HPDE6-E6E7 (cell line): ENCODE data around the gene EIF5A.
A peak's percentile ranks its signal among the peaks of the same experiment; 100 is the strongest.

ENCODE experiments used
- DNase-seq: peaks from one replicate; pipeline ENCODE4 v3.0.0; 2011; ENCODE audit warnings: missing footprints; ENCODE audit errors: extremely low spot score

Gene EIF5A

DNA sequence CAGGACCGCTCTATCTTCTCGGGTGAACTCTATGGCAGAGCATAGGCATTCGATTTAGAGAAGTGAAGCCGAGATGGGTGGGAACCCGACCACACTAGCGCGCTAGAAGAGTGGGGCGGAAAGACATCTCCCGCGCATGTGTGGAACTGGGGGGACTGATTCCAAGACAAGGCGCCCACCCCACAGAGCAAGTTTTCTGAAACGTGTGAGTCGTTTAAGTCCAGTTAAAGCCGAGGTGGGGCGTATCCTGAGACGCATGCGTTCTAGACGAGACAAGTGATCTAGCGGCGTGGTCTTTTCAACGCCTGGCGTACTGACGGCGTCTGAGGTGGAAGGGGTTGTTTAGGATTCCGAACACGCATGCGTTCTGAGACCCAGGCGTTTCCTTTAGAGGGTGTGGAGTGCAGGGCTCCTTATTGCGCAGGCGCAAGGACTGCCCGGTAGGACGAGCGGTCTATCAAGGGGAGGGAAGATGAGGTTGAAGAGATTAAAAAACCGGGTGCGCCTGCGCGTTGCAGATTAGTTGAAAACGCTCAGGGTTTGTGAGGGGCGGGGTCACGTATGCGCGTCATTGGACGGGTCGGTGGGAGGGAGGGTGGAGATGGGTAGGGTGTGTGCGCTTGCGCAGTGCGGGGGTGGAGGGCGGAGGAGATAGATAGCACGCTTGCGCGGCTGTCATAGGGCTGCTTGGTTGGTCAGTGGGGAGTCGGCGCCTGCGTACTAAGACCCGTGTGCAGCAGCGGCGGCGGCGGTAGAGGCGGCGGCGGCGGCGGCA lies at the start of gene EIF5A:
EIF5A (plus strand) TSS at position 718 of the 775 bp plus-strand sequence. CDS start 2,008 bp downstream, outside the sequence.
- peak; percentile 99 for DNase-seq

DNA sequence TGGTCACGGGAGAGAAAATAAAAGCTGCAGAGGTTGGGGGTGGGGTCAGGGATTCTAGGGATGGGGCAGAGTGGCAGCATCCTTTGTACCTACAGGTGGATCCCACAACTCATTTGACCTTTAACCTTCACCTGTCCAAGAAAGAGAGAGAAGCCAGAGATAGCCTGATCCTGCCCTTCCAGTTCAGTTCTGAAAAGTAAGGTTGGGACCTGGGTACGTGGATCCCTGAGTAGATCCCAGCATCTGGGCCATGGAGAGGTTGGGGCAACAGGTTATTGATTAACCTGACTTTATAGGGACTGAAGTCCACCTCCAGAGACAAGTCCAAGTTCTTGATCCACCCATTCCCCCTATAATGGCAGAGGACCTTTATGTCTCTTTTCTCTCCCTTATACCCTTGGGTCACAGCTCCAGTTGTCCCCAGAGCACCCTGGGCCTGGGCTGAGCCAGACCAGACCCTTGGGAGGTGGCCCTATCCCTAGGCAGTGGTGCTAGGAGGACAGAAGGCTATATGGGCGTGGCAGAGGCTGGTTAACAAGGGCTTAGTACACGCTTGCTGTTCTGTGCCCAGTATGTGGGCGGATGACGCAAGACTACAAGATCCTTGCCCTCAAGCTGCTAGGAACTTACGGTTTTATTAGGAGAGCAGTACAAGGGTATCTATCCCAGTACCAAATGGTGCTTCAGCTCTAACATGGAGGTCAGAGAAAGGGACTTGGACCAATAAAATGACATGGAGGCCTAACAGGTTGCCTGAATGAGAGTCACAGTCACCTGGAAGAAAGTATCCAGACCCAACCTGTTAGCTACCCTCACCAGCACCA lies 48.5 kb upstream of the EIF5A start:
- no peak for DNase-seq

DNA sequence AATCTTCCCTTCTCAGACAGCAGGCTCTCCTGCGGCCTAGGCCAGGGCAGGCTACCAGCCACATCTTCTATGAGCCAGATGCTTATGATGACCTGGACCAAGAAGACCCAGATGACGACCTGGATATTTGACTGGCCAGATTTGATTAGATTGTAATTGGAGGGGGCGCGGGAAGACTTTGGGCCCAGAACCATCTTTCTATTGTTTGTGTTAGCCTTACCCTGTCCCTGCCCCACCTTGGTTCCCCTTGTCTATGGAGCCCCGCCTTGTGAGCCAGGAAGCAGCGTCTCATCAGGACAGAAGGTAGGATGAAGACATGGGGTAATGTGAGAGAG lies 47.9 kb upstream of the EIF5A start:
- no peak for DNase-seq

GRCh38 chr17:7260151-7260550 lies 47.3 kb upstream of the EIF5A start:
- DNase-seq, result no peak

DNA sequence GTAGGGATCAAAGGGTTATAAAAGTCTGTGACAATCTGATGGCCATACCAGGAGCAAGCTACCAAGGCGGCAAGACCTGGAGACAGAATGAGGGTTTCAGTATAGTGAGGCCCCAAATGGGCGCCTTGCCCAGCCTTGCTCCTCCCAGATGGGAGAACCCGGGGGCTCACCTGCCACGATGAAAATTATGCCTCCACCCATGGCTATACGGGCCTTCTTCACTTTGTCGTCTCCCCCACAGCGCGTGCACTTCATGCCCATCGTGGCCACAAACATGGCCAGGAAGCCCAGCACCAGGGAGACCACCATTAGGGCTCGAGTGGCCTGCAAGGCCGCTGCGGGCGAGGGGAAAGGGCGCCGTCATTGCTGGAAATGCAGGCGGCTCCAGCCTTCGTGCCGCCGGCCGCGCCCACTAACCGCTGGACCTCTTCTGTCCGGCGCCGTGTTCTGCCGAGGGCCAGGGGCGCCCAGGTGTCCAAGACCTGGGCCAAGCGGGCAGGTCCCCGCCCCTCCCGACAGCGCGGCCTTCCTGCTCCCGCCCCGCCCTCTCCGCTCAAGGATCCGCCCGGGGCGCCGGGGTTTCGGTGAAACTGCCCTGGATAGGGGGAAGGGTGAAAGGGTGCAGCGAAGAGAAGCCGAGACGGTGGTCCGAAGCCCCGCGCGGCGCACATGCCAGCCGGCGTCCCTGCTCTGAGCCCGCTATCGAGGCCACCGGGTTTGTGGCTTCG lies 46.6 kb upstream of the EIF5A start:
- no peak for DNase-seq

DNA sequence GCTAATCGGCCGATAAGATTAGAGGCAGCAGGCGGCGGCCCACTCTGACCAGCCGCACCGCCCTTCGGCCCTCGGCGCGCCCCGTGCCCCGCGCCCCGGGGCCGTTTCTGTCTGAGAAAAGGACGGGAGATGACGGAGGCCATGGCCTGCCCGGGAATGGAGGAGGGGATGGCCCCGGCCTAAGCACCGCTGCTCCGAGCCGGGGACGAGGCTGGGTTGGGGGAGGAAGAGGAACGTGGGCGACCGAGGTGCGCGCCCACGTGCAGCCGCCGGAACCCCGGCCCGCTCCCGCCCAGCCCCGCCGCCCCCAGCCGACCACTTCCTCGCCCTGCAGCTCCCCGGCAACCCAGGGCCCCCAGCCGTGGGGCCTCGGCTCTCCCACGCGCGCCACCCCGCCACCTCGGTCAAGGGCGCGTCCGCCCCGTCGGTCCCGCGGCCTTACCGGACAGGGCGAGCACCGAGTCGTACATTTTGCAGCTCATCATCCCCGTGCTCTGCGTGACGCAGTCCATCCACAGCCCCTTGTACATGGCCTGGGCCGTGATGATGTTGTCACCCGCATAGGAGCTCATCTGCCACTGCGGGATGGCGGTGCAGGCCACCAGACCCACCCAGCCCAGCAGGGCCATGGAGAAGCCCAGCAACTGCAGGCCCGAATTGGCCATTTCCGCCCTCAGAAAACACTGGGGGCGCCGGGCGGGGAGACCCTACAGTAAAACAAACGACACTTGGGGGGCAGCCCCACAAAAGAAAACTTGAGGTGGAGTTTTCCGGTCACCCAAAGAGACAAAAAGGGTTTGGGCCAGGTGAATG lies 45.8 kb upstream of the EIF5A start:
- DNase-seq, result no peak

DNA sequence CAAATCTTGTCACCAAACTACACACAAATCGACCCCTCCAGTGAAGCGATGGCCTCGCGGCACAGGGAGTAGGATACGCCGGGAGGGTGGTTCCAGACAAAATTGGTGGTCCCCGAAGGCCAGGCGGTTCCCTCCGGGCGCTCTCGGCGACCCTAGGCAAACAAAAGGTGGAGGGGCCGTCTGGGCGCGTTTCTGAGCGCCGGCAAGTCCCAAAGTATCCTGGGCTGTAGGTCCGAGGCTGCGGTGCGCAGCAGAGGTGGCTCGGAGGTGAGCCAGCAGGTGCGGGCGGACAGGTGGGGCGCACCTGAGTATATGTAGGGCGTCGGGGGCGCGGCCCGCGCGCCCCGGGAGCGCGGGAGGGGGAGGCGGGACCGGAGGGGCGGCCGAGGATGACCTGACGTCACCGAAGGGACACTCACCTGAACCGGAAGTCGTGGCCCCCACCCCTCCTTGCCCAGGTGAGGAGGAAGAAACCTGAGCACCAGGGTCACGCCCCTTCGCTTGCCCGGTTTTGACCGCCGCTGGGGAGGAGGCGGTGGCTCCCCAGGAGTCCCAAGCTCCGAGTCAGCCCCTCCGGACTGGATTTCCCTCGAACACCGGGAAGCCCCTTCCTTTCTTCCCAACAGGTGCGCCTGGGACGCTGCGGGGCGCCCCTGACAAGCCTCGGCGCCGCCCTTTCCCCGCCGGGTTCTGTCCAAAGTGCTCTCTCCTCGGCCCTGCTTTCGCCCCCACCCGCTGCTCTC lies 45.1 kb upstream of the EIF5A start, which contains the start of gene CLDN7:
CLDN7 (minus strand) TSS at position 287 of the 743 bp plus-strand sequence. CDS start 435 bp downstream, outside the sequence.
- peak; percentile 90 for DNase-seq

DNA sequence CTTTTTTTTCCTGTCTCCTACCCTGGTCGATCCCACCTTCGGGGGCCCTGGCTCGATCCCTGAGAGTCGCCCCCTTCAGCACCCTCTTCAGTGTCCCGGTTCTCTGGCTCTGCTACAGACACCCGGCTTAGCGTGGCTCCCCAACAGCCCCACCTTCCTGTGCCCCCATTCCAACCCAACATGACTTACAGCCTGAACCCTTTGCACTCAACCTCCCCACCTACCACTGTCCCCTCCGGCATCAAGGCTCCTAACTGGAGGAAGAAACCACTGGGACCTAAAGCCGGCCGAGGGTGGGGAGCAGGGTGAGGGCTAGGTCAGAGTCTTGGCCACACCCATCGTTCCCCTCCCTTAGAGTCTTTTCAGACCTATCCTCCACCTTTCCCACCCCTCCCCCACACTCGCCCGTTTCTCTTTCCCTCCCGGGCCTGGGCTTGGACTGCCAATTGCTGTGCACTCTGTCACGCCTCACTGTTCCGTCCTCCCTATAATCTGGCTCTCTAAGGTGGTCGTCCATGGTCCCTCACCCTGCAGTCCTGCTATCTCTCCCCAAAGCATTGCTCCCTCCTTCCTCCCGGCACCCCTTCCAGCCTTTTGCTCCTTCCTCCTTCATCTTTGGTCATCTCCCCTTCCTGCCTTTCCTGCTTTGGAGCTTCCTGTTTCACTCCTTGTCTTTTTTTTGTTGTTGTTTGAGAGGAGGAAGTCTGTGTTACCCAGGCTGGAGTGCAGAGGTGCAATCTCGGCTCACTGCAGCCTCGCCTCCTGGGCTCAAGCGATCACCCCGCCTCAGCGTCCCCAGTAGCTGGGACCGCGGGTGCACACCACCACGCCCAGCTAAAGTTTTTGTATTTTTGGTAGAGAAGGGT lies 44.3 kb upstream of the EIF5A start:
- DNase-seq, result peak; percentile 79

GRCh38 chr17:7263801-7264078 lies 43.7 kb upstream of the EIF5A start:
- no peak for DNase-seq

- no peak for DNase-seq
Measured at GRCh38 chr17:7266784-7267183, 40.6 kb upstream of the EIF5A start.

DNA sequence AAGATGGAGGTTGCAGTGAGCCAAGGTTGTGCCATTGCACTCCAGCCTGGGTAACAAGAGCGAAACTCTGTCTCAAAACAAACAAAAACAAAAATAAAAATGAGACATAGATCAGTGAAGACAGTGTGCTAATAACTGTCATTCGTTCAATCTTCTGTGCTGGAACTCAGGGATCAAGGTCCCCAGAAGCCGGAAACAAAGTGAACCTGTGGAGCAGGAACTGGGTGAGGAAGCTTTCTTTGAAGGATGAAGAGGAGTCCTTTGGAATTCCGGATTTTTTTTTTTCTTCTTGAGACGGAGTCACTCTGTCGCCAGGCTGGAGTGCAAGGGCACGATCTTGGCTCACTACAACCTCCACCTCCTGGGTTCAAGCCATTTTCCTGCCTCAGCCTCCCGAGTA lies 28.0 kb upstream of the EIF5A start:
- no peak for DNase-seq

GRCh38 chr17:7280519-7281073 lies 26.8 kb upstream of the EIF5A start:
- DNase-seq, result peak; percentile 84

- DNase-seq, result peak; percentile 93
Measured at GRCh38 chr17:7281074-7281952, 26.1 kb upstream of the EIF5A start, which contains the start of gene SLC2A4. SLC2A4 (plus strand) TSS chr17:7281718; CDS start chr17:7281935, 217 bp downstream.

DNA sequence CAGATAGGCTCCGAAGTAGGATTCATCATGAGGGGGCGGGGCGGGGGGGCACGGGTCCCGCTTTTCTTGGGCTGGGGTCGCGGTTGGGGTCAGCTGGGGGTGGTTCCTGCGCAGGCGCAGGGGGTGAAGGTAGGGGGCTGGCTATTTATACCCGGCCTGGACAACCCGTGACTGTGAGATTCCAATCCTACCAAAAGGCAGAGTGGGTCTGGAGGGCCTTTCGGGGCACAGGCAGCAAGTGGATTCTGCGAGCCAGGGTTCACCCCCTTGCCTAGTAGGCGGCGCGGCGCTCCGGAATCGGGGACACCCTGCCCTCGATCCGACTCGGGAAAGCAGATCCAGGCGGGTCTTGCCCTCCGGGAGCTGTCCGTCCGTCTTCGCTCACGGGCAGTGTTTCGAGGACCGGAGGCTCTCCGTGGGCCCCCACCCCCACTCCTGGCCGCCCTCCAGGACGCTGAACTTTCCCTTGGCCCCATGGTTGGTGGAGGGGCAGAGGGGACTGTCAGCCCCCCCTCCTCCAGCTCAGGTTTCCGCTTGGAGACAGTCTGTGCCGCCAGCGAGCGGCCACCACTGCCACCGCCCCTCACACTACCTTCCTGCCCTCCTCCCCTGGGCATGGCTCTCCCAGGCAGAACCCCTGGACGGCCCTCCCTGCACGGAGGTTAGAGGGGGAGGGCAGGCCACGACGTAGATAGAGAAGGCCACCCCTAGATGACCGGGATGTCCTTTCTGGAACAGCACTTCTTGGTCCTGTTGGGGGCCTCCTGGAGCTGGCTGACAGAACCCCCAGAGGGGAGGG lies 25.3 kb upstream of the EIF5A start:
- no peak for DNase-seq

DNA sequence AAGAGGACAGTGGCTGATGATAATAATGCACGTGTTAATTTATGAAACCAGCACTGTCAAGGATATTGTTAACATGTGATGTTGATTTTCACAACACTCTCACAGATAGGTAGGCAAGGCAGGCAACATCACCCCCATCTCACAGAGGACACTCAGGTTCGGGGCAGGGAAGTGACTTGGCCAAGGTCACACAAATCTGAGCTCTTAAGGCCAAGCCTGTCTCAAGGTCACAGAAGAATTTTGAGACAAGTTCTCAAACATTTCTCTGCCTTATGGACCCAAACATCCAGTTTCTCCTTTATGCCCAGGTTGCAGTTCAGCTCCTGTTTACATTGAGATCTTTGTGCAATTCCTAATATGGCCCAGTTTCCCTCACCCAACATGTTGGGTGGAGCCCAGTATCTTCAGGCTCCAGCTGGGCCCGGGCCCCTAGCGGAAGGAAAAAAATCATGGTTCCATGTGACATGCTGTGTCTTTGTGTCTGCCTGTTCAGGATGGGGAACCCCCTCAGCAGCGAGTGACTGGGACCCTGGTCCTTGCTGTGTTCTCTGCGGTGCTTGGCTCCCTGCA lies 24.6 kb upstream of the EIF5A start:
- DNase-seq, result no peak

DNA sequence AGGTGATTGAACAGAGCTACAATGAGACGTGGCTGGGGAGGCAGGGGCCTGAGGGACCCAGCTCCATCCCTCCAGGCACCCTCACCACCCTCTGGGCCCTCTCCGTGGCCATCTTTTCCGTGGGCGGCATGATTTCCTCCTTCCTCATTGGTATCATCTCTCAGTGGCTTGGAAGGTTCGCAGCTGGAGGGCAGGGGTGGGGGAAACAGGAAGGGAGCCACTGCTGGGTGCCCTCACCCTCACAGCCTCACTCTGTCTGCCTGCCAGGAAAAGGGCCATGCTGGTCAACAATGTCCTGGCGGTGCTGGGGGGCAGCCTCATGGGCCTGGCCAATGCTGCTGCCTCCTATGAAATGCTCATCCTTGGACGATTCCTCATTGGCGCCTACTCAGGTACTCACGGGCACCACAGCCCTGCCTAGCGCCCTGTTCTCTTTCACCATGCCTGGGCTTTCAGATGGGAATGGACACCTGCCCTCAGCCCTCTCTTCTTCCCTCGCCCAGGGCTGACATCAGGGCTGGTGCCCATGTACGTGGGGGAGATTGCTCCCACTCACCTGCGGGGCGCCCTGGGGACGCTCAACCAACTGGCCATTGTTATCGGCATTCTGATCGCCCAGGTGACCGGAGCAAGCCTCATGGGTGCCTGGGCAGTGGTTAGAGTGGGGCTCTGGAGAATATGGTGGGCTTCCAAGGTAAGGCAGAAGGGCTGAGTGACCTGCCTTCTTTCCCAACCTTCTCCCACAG lies 23.8 kb upstream of the EIF5A start:
- DNase-seq, result no peak

- DNase-seq, result no peak
Measured at GRCh38 chr17:7284911-7285310, 22.5 kb upstream of the EIF5A start.
